DND-41 (cell line): ENCODE results near the gene F2RL1.

Experiments used
- ATAC-seq: fragments of 200-7000 bp; cut with Tn5 transposase; 3 replicates; pipeline ENCODE4 v1.9.1; 2021; ENCODE audit warnings: low read depth; ENCODE audit not compliant: insufficient read depth
- DNase-seq: peaks from one replicate; pipeline ENCODE4 v3.0.0-alpha.2; 2020
- H2AFZ ChIP-seq: 2 replicates; pipeline ENCODE4 v1.6.0; 2012; ENCODE audit warnings: low read depth, low read length
- H3K27ac ChIP-seq: 2 replicates; pipeline ENCODE4 v1.5.1; 2012; ENCODE audit warnings: low read length, inconsistent platforms
- H3K27me3 ChIP-seq: fragments of 200-600 bp; sonication (generic); 2 replicates; pipeline ENCODE4 v1.6.0; 2012; ENCODE audit warnings: low read length, mild to moderate bottlenecking, inconsistent platforms; ENCODE audit not compliant: insufficient read depth, poor library complexity
- H3K36me3 ChIP-seq: 2 replicates; pipeline ENCODE4 v1.5.1; 2012; ENCODE audit warnings: low read length, inconsistent platforms; ENCODE audit not compliant: insufficient read depth
- H3K4me1 ChIP-seq: 2 replicates; pipeline ENCODE4 v1.5.1; 2012; ENCODE audit warnings: mild to moderate bottlenecking, low read length; ENCODE audit not compliant: insufficient read depth
- H3K4me2 ChIP-seq: 2 replicates; pipeline ENCODE4 v1.6.0; 2012; ENCODE audit warnings: mild to moderate bottlenecking, moderate library complexity, low read length, inconsistent platforms; ENCODE audit not compliant: insufficient read depth
- H3K4me3 ChIP-seq, 2 experiments: fragments of 200-600 bp in 1 of 2; shearing (Covaris generic) in 1 of 2; 2 replicates each; pipeline ENCODE4 v1.5.1; 2012 to 2016; ENCODE audit warnings: inconsistent platforms in 2 of 2, low read length in 2 of 2, mild to moderate bottlenecking in 2 of 2, low read depth in 1 of 2, moderate library complexity in 1 of 2
- H3K79me2 ChIP-seq: 2 replicates; pipeline ENCODE4 v1.6.0; 2012; ENCODE audit warnings: low read length, inconsistent platforms; ENCODE audit not compliant: insufficient read depth
- H3K9ac ChIP-seq: 2 replicates; pipeline ENCODE4 v1.6.0; 2012; ENCODE audit warnings: low read depth, mild to moderate bottlenecking, inconsistent platforms, low read length, moderate library complexity
- H3K9me3 ChIP-seq: 2 replicates; pipeline ENCODE4 v1.5.1; 2012; ENCODE audit warnings: low read length, moderate library complexity, mild to moderate bottlenecking, inconsistent platforms; ENCODE audit not compliant: insufficient read depth, severe bottlenecking
- H4K20me1 ChIP-seq: 2 replicates; pipeline ENCODE4 v1.6.0; 2012; ENCODE audit warnings: low read length; ENCODE audit not compliant: insufficient read depth
- EZH2 ChIP-seq: IDR thresholded peaks from 3 replicates; pipeline ENCODE4 v1.6.1; 2012; ENCODE audit warnings: borderline replicate concordance, low read depth, mild to moderate bottlenecking, moderate library complexity, low read length, inconsistent platforms; ENCODE audit not compliant: severe bottlenecking
- TF ChIP-seq, protein P1 (sequence below): IDR thresholded peaks from 2 replicates; pipeline ENCODE4 v1.5.1; 2012; ENCODE audit warnings: borderline replicate concordance, low read length, moderate library complexity, mild to moderate bottlenecking; ENCODE audit not compliant: poor library complexity, severe bottlenecking; ENCODE audit errors: extremely low read depth

F2RL1 gene

DNA sequence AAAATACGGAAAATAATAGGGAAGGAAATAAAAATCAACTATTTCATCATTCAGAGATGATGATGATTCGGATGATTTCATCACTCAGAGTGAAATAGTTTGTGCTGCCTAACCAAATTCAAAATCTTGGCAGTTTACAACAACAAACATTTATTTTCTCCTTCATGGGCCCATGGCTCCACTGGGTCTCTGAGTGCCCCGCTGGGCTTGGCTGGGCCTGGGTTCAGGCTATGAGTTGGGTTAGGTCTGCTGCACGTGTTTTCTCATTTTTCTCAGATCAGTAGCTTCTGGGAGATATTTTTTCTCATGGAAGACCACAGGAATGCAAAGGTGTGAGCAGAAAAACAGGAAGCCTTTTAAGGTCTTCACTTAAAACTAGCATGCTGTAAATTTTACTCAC lies 24.0 kb upstream of the F2RL1 start:
- no peaks in the 10 kb centered on the region for H3K27me3 ChIP-seq
- no peaks in the 10 kb centered on the region for H3K9me3 ChIP-seq
- no peak for ATAC-seq
- no peak for DNase-seq
- no peak overlapping the region for H3K4me3 ChIP-seq
- H3K27ac ChIP-seq: no peak overlapping the region
- H4K20me1 ChIP-seq: no peaks in the 10 kb centered on the region
- H3K4me1 ChIP-seq: no peaks in the 10 kb centered on the region
- no peaks in the 10 kb centered on the region for H3K36me3 ChIP-seq
- no peak overlapping the region for H3K9ac ChIP-seq
- no peak for TF ChIP-seq EZH2
- TF ChIP-seq, protein P1, sequence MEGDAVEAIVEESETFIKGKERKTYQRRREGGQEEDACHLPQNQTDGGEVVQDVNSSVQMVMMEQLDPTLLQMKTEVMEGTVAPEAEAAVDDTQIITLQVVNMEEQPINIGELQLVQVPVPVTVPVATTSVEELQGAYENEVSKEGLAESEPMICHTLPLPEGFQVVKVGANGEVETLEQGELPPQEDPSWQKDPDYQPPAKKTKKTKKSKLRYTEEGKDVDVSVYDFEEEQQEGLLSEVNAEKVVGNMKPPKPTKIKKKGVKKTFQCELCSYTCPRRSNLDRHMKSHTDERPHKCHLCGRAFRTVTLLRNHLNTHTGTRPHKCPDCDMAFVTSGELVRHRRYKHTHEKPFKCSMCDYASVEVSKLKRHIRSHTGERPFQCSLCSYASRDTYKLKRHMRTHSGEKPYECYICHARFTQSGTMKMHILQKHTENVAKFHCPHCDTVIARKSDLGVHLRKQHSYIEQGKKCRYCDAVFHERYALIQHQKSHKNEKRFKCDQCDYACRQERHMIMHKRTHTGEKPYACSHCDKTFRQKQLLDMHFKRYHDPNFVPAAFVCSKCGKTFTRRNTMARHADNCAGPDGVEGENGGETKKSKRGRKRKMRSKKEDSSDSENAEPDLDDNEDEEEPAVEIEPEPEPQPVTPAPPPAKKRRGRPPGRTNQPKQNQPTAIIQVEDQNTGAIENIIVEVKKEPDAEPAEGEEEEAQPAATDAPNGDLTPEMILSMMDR: no peak
- no peaks in the 10 kb centered on the region for H3K79me2 ChIP-seq
- H2AFZ ChIP-seq: no peak overlapping the region
- no peak overlapping the region for H3K4me2 ChIP-seq

DNA sequence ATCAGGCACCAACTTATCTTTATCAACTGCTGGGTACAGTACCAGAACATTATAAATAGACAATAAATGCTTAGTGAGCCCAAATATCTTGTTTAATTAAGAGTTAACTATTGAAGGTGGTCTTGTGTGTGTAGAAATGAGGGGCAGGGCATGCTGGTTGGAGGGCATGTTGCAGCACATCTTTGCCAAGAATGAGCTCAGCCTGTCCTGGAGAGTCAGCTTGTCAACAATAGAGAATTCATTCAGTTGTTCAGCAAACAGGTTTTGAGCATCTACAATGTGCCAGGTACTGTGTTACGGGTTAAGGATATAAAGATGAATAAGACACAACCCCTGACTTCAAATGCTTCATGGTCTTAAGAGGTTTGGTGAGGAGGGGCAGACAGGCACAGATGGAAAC lies 19.2 kb upstream of the F2RL1 start:
- H3K79me2 ChIP-seq: no peaks in the 10 kb centered on the region
- no peak overlapping the region for H3K4me2 ChIP-seq
- H2AFZ ChIP-seq: no peak overlapping the region
- H3K27ac ChIP-seq: no peak overlapping the region
- no peaks in the 10 kb centered on the region for H3K4me1 ChIP-seq
- ATAC-seq (no peak), DNase-seq (no peak)
- H3K9ac ChIP-seq: no peak overlapping the region
- TF ChIP-seq EZH2: no peak
- TF ChIP-seq, protein P1: no peak
- no peaks in the 10 kb centered on the region for H3K36me3 ChIP-seq
- no peaks in the 10 kb centered on the region for H3K27me3 ChIP-seq
- H3K4me3 ChIP-seq: no peak overlapping the region
- H4K20me1 ChIP-seq: no peaks in the 10 kb centered on the region
- H3K9me3 ChIP-seq: no peaks in the 10 kb centered on the region

- Histone ChIP-seq H3K36me3 (no peaks in the 10 kb centered on the region), H2AFZ (no peak overlapping the region), H3K4me1 (no peaks in the 10 kb centered on the region), H3K4me2 (no peak overlapping the region), H3K27ac (no peak overlapping the region), H3K27me3 (no peaks in the 10 kb centered on the region), H4K20me1 (no peaks in the 10 kb centered on the region), H3K9ac (no peak overlapping the region), H3K9me3 (no peaks in the 10 kb centered on the region), H3K79me2 (no peaks in the 10 kb centered on the region), H3K4me3 (no peak overlapping the region)
- TF ChIP-seq, protein P1: no peak
- TF ChIP-seq EZH2: no peak
- ATAC-seq (no peak), DNase-seq (no peak)
Observed at GRCh38 chr5:76800579-76800978, 18.3 kb upstream of the F2RL1 start.
